ENCODE results near the gene TH.

DNA sequence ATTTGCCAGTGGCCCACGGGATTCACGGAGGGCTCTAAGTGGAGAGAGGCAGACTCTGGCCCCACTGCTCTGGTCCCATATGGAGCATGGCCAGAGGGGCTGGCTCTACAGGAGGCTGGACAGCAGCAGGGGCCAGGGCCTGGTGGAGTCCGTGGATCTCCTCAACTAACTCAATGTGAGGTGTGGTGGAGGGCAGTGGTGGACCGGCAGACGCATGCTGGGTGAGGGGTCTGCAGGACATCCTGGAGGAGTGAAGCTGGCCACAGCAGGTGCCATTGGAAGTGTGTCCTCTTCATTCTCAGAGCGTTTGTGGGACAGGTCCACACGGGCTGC, 48.0 kb downstream of the TH start:
- no peak for TF ChIP-seq EHMT2 (IDR thresholded peaks at IDR 0.05)
- no peak for TF ChIP-seq AFF4 (CRISPR knock-in tag; IDR thresholded peaks at IDR 0.05)
- no peak for TF ChIP-seq CCAR2 (IDR thresholded peaks at IDR 0.05; ENCODE audit: low read depth, low read length)
- no peak for TF ChIP-seq GABPA (tag; conservative IDR thresholded peaks at IDR 0.05; ENCODE audit: low read depth)
- no peak for TF ChIP-seq ZKSCAN1 (IDR thresholded peaks at IDR 0.05; ENCODE audit: low read depth, low read length)
- TF ChIP-seq, protein P1, sequence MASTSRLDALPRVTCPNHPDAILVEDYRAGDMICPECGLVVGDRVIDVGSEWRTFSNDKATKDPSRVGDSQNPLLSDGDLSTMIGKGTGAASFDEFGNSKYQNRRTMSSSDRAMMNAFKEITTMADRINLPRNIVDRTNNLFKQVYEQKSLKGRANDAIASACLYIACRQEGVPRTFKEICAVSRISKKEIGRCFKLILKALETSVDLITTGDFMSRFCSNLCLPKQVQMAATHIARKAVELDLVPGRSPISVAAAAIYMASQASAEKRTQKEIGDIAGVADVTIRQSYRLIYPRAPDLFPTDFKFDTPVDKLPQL (IDR thresholded peaks at IDR 0.05; ENCODE audit: extremely low read depth, insufficient read length), result no peak
- no peak for TF ChIP-seq ZNF316 (IDR thresholded peaks at IDR 0.05)
- TF ChIP-seq POLR2A (conservative IDR thresholded peaks at IDR 0.05), result no peak
- TF ChIP-seq SMC3 (conservative IDR thresholded peaks at IDR 0.05; ENCODE audit: insufficient read depth, low read depth, low read length), result no peak
- no peak for TF ChIP-seq SNRNP70 (optimal IDR thresholded peaks at IDR 0.05; ENCODE audit: low read depth, low read length)

Data from K562 (cell line).